HG02970 (cell line): ENCODE results near the gene QKI.

Experiments
- ATAC-seq: cut with Tn5 transposase; IDR thresholded peaks from one replicate; pipeline ENCODE4 v1.9.1; 2021; ENCODE audit warnings: mild to moderate bottlenecking, moderate library complexity, moderate number of reproducible peaks; ENCODE audit not compliant: unreplicated experiment, low FRiP score

QKI gene

GRCh38 chr6:163390770-163391169 is 23.7 kb upstream of the QKI start:
- no peak for ATAC-seq

- ATAC-seq: no peak
Observed at GRCh38 chr6:163391985-163392384, 22.5 kb upstream of the QKI start.

- no peak for ATAC-seq
Observed at GRCh38 chr6:163392533-163392932, 22.0 kb upstream of the QKI start.

GRCh38 chr6:163393923-163394322 is 20.6 kb upstream of the QKI start:
- ATAC-seq: no peak

- ATAC-seq: no peak
Observed at GRCh38 chr6:163394659-163395058, 19.9 kb upstream of the QKI start.

- ATAC-seq: no peak
Observed at GRCh38 chr6:163395122-163395830, 19.2 kb upstream of the QKI start.

- ATAC-seq: no peak
Observed at GRCh38 chr6:163395831-163396185, 18.7 kb upstream of the QKI start.

- ATAC-seq: no peak
Observed at GRCh38 chr6:163397326-163397725, 17.2 kb upstream of the QKI start.

GRCh38 chr6:163398115-163398514 is 16.4 kb upstream of the QKI start:
- ATAC-seq: no peak

GRCh38 chr6:163398815-163399214 is 15.7 kb upstream of the QKI start:
- no peak for ATAC-seq

GRCh38 chr6:163400509-163400908 is 14.0 kb upstream of the QKI start:
- no peak for ATAC-seq

GRCh38 chr6:163401039-163401885 is 13.3 kb upstream of the QKI start:
- ATAC-seq: no peak

- ATAC-seq: no peak
Observed at GRCh38 chr6:163402616-163403015, 11.9 kb upstream of the QKI start.

- ATAC-seq: no peak
Observed at GRCh38 chr6:163404825-163405265, 9.7 kb upstream of the QKI start.

GRCh38 chr6:163405412-163406309 is 8.9 kb upstream of the QKI start:
- peak; percentile 64 for ATAC-seq

GRCh38 chr6:163406366-163406765 is 8.2 kb upstream of the QKI start:
- ATAC-seq: no peak

GRCh38 chr6:163406830-163407229 is 7.7 kb upstream of the QKI start:
- ATAC-seq: no peak

GRCh38 chr6:163408352-163408991 is 6.0 kb upstream of the QKI start:
- ATAC-seq: no peak

- ATAC-seq: no peak
Observed at GRCh38 chr6:163409712-163410111, 4.8 kb upstream of the QKI start.

- ATAC-seq: no peak
Observed at GRCh38 chr6:163412341-163412740, 2.2 kb upstream of the QKI start.
